Thymus (tissue), 11 donors: ENCODE measurements around the gene ITPK1. TPM values are rescaled to one million over a fixed set of nuclear protein-coding genes. Genes with fewer than 3 reads are reported as not detected.

Source experiments
- DNase-seq, 9 donors: peaks; one replicate each; pipeline ENCODE4 v3.0.0-alpha.2; 2013; ENCODE audit warnings: low spot score in 9 of 9, low read depth in 6 of 9, missing footprints in 1 of 9
- H3K27ac ChIP-seq, 2 donors: one replicate each; pipeline ENCODE4 v1.5.1; 2013; ENCODE audit warnings: control low read depth in 1 of 2, low read depth in 1 of 2, low read length in 1 of 2, mild to moderate bottlenecking in 1 of 2, moderate library complexity in 1 of 2
- H3K27me3 ChIP-seq, 2 donors: one replicate each; pipeline ENCODE4 v1.5.1; 2013; ENCODE audit warnings: low read length in 1 of 2; ENCODE audit not compliant: control insufficient read depth in 2 of 2, insufficient read depth in 1 of 2
- H3K36me3 ChIP-seq, 2 donors: one replicate each; pipeline ENCODE4 v1.5.1; 2013; ENCODE audit warnings: low read length in 1 of 2, mild to moderate bottlenecking in 1 of 2, moderate library complexity in 1 of 2; ENCODE audit not compliant: control insufficient read depth in 2 of 2, insufficient read depth in 2 of 2
- H3K4me1 ChIP-seq, 2 donors: one replicate each; pipeline ENCODE4 v1.5.1; 2013; ENCODE audit warnings: low read length in 2 of 2; ENCODE audit not compliant: control insufficient read depth in 2 of 2, insufficient read depth in 2 of 2
- H3K4me3 ChIP-seq, 2 donors: one replicate each; pipeline ENCODE4 v1.5.1; 2013; ENCODE audit warnings: low read length in 2 of 2, control low read depth in 1 of 2, mild to moderate bottlenecking in 1 of 2
- H3K9me3 ChIP-seq, 2 donors: one replicate each; pipeline ENCODE4 v1.5.1; 2013; ENCODE audit warnings: low read length in 1 of 2, mild to moderate bottlenecking in 1 of 2; ENCODE audit not compliant: control insufficient read depth in 2 of 2, insufficient read depth in 1 of 2
- WGBS: extraction: QIAGEN DNeasy Blood & Tissue Kit; methylation state at CpG from one replicate; pipeline ENCODE4 v1.1.7; 2013; 5-methylcytosine and 5-hydroxymethylcytosine counted together
- polyA plus RNA-seq: library from polyadenylated mRNA; stranded (reverse); fragments of 200-250 nt; gene quantifications from one replicate; pipeline ENCODE4 v1.2.3, GENCODE V29; 2013
- total RNA-seq: library from RNA; stranded (reverse); fragments of 120-200 nt; gene quantifications from one replicate; pipeline ENCODE4 v1.2.4, GENCODE V29; 2013
- donor health status: healthy.

Gene ITPK1
- total and polyA plus RNA-seq, 2 donors, result 9.5 to 20.9 TPM

DNA sequence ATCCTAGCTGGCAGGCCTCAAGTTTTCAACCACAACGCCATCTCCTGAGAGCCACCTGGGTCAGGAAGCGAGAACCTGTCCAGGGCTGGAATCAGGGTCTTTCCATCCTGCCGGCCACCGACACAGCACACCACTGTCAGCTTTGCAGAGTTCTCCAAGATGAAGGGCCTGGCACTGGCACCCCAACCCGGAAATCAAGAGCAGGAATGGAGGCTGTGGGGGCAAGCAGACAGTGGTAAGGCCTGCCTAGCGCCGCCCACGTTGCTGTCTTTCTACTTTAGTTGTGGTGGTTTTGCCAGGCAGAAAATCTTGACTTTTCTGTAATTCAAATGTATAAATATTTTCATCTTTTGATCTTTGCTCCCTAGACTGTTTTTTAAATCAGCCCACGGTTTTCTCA lies 90.7 kb downstream of the ITPK1 start:
- Histone ChIP-seq H3K27me3 (no peaks in the 10 kb centered on the region), H3K4me1 (peaks cover 2 to 3% of the 10 kb centered on the region in 2 donors), H3K4me3 (no peak overlapping the region), H3K27ac (peak overlapping the region in 1 of 2 donors; percentile 50), H3K9me3 (no peaks in the 10 kb centered on the region), H3K36me3 (no peaks in the 10 kb centered on the region)
- DNase-seq, result no peak
- WGBS, result 88% methylated on average over 9 of the region's 9 CpGs

DNA sequence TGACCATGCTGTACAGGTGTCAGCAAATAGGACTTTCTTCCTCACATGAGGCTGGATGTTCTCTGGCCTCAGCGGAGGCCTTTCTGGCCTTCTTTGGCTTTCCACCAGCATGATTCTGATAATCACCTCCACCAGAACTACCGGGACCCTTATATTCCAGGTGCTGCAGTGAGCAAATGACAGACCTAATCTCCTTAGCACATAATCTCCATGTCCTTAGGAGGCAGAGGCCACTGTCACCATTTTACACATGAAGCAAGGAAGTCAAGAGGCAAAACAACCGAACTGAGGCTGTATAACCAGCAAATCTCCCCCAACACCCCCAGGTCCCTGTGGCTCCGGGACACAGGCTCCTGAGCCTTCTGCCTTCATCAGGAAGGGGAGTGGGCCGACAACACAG lies 91.2 kb downstream of the ITPK1 start:
- H3K9me3 ChIP-seq, result no peaks in the 10 kb centered on the region
- WGBS, result 97% methylated on average over 5 of the region's 5 CpGs
- H3K36me3 ChIP-seq, result no peaks in the 10 kb centered on the region
- H3K4me3 ChIP-seq, result no peak overlapping the region
- H3K27me3 ChIP-seq, result no peaks in the 10 kb centered on the region
- DNase-seq, result no peak
- peaks cover 2 to 3% of the 10 kb centered on the region in 2 donors for H3K4me1 ChIP-seq
- H3K27ac ChIP-seq, result no peak overlapping the region

DNA sequence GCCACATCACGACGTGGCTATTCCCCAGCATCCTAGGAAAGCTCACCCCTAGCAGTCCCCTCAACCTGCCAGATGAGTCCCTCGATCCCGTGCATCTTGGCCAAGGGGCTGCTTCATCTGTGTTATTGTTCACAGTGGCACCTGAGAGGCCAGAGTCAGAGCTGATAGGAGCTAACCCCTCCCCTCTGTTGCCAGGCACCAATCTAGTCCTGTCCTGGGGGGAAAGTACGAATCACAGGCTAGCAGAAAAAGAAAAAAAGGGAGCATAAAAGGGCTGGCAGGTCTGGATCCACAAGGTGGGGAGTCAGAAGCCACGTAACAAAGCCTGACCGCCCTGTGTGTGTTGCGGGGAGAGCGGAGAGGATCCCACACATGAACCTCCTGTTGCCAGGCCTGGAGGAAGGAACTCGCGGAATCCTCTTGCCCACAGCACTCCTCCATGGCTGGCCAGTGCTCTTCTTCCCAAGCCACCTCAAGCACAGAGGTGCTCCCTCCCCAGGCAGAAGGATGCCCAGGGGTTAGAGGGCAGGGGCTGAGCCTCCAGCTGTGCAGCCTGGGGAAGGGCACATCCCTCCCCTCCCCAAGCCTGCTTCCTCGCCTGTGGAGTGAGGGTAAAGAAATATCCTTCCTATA lies 91.8 kb downstream of the ITPK1 start:
- no peaks in the 10 kb centered on the region for H3K27me3 ChIP-seq
- no peaks in the 10 kb centered on the region for H3K36me3 ChIP-seq
- H3K9me3 ChIP-seq, result no peaks in the 10 kb centered on the region
- no peak for DNase-seq
- no peak overlapping the region for H3K4me3 ChIP-seq
- peaks cover 2 to 3% of the 10 kb centered on the region in 2 donors for H3K4me1 ChIP-seq
- 88% methylated on average over 12 of the region's 12 CpGs for WGBS
- no peak overlapping the region for H3K27ac ChIP-seq

DNA sequence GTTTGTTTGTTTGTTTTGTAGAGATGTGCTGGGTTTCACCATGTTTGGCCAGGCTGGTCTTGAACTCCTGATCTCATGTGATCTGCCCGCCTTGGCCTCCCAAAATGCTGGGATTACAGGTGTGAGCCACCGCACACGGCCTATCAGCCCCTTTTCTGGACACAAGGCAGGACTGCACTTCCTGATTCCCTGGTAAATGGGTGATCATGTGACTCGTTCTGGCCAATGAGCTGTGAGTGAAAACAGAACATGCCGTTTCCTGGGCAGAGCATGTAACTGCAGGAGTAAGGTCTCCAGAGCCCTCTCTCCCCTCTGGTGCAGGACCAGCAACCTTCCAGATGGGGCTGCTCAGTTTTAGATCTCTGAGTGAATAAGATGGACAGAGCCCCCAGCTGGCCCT lies 92.7 kb downstream of the ITPK1 start:
- Histone ChIP-seq H3K4me1 (peaks cover 2 to 3% of the 10 kb centered on the region in 2 donors), H3K9me3 (no peaks in the 10 kb centered on the region), H3K27me3 (no peaks in the 10 kb centered on the region), H3K4me3 (no peak overlapping the region), H3K27ac (no peak overlapping the region), H3K36me3 (no peaks in the 10 kb centered on the region)
- 97% methylated on average over 5 of the region's 5 CpGs for WGBS
- no peak for DNase-seq

DNA sequence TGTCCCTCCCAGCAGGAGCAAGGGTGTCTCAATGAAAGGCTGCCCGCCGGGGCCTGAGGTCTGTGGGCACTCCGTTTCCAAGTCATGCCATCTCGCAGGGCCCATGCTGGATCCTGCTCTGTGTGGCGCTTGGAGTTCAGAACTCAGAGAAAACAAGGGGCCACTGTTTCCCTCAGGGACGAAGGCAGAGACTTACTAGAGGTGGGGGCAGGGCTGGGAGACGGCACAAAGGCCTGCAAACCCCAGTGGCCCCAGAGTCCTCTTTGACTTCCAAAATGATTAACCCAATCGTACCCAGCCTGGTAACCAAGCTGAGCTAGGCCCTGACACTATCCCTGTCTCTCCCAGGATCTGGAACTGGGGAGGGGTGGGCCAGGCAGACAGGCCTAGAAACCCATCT lies 95.8 kb downstream of the ITPK1 start:
- Histone ChIP-seq H3K27ac (no peak overlapping the region), H3K36me3 (peaks cover 0 to 10% of the 10 kb centered on the region in 2 donors), H3K4me1 (peaks cover 2 to 3% of the 10 kb centered on the region in 2 donors), H3K27me3 (no peaks in the 10 kb centered on the region), H3K9me3 (no peaks in the 10 kb centered on the region), H3K4me3 (no peak overlapping the region)
- no peak for DNase-seq
- 96% methylated on average over 8 of the region's 8 CpGs for WGBS

DNA sequence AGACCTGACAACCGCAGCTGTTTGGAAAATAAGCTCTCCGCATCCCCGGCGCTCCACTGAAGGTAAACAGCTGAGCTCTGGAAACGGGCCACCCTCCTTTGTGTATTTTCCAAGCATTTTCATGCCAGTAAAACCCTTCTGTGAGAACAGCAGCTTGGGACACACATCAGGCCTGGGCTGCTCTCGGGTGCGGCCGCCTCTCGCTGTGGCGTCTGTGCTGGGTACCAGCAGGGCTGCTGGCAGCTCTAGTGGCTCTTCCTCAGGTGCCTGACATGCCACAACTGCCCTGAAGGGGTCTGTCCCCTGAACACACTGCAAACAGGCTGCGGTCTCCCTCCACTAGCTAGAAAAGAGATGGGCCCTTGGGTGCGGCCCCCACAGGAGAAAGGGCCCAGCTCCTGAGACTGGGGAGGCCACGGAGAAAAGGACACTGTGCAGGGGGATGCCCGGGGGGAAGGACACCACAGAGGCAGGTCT lies 96.3 kb downstream of the ITPK1 start:
- WGBS, result 98% methylated on average over 14 of the region's 14 CpGs
- H3K9me3 ChIP-seq, result no peaks in the 10 kb centered on the region
- H3K4me1 ChIP-seq, result peaks cover 0 to 2% of the 10 kb centered on the region in 2 donors
- no peak overlapping the region for H3K4me3 ChIP-seq
- H3K27me3 ChIP-seq, result no peaks in the 10 kb centered on the region
- no peak overlapping the region for H3K27ac ChIP-seq
- DNase-seq, result no peak
- H3K36me3 ChIP-seq, result peaks cover 0 to 15% of the 10 kb centered on the region in 2 donors

DNA sequence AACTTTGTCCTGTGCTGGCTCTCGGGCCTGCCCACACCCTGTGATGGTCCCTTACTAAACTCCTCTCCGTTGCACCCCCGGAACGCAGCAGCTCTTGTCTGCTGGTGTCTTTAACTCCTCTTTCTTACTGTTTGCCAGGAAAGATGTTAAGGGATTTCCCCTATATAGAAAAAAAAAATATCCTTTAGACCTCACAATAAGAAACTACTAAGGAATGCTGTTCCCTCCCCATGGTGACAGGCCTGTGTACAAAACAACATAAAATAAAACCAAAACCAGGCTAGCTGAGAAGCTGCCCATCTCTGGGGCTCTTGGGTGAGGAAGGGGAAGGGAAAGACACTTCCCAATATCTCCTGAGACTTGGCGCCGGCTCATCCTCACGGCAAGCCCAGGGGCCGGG lies 97.4 kb downstream of the ITPK1 start:
- peaks cover 0 to 1% of the 10 kb centered on the region in 2 donors for H3K4me1 ChIP-seq
- no peaks in the 10 kb centered on the region for H3K9me3 ChIP-seq
- no peak for DNase-seq
- H3K27ac ChIP-seq, result no peak overlapping the region
- no peaks in the 10 kb centered on the region for H3K27me3 ChIP-seq
- H3K4me3 ChIP-seq, result no peak overlapping the region
- H3K36me3 ChIP-seq, result peaks cover 0 to 16% of the 10 kb centered on the region in 2 donors
- WGBS, result 95% methylated on average over 8 of the region's 8 CpGs

DNA sequence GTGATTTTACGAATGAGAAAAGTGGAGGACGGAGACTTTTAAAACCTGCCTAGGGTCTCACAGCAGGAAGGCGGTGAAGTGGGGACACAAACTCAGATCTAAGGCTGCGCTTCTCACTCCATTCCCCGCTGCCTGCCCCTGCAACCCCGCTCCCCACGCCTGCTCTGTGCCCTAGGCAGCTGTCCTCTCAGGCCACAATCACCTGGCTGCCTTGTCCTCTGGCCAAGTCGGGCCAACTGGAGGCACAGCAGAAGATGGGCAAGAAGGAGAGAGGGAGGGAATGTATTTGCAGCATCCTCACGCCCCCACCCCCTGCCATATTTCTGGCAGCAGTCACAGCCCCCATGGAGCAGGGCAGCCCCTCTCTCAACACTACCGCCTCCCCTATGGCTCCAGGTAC lies 97.8 kb downstream of the ITPK1 start:
- DNase-seq, result no peak
- 98% methylated on average over 10 of the region's 10 CpGs for WGBS
- peaks cover 0 to 6% of the 10 kb centered on the region in 2 donors for H3K4me1 ChIP-seq

DNA sequence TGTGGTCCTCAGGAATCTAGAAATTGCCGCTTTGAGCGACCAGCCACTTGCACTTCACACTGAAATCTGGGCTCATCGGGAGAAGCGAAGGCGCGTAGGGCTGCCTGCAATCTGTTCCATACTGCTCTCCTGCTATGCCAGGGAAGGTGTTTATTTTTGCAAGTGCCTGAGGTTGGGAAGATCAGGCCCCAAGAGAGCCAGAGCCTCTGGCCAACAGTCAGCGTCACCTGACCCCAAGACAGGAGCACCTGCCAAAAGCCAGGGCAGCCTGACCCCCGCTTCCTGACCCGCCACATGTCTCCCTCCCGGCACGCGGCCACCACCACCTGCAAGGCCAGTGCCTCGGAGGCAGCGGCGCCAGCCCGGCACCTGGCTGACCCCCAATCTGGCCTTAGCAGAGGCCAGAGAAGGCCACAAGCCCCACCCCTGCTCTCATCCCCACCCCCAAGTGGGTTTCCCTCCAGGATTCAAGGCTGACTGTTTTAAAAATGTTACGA lies 98.4 kb downstream of the ITPK1 start:
- Histone ChIP-seq H3K27ac (no peak overlapping the region), H3K4me1 (peaks cover 0 to 7% of the 10 kb centered on the region in 2 donors), H3K27me3 (no peaks in the 10 kb centered on the region), H3K4me3 (no peak overlapping the region), H3K36me3 (peaks cover 0 to 16% of the 10 kb centered on the region in 2 donors), H3K9me3 (no peaks in the 10 kb centered on the region)
- 95% methylated on average over 17 of the region's 17 CpGs for WGBS
- DNase-seq, result no peak

More for the DNA sequence above, 97.8 kb downstream of the ITPK1 start:
- Histone ChIP-seq H3K27ac (no peak overlapping the region), H3K4me3 (no peak overlapping the region), H3K27me3 (no peaks in the 10 kb centered on the region), H3K9me3 (no peaks in the 10 kb centered on the region), H3K36me3 (peaks cover 0 to 16% of the 10 kb centered on the region in 2 donors)
